ENCODE results near the gene E2F3. TPM values are rescaled to one million over a fixed set of nuclear protein-coding genes. Genes with fewer than 3 reads are reported as not detected.

Gene E2F3
- total and polyA plus RNA-seq, 10 of the 15 experiments (the other 5 are each of a cell fraction or from before 2014, with no cell fraction given), result 5.1 to 16.8 (median 10.6) TPM

DNA sequence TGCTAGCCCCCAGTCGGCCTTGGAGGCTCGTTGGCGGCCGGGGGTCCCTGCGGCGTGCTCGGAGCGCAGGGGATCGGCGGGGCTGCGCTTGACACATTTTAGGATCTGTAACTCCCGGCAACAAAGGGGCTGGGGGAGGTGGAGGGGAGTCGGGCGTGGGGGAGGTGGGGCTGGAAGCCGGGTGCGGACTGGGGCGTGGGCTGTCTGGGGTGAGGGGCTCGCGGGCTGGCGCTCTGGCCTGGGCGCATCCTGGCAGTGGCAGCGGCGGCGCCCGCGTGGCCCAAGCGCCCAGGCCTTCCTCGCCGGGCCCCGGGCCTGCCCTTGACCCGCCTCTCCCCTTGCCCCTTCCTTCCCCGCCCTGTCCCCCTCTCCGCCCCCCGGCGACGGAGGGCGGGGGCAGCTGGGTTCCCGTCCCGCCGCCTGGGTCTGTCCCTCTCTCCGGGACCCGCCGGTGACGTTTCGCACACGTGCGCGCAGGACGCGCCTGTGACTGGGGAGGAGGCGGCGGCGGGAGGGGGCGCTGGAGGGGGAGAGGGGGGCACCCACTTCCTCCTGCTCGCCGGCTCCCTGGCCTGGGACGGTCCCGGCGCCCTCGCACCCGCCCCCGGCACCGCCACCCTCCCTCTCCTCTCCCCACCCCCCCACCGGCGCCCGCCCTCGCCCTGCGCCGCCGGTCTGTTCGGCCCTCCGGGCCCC is 1.5 kb downstream of the E2F3 start (continued):
- TF ChIP-seq, protein P1, sequence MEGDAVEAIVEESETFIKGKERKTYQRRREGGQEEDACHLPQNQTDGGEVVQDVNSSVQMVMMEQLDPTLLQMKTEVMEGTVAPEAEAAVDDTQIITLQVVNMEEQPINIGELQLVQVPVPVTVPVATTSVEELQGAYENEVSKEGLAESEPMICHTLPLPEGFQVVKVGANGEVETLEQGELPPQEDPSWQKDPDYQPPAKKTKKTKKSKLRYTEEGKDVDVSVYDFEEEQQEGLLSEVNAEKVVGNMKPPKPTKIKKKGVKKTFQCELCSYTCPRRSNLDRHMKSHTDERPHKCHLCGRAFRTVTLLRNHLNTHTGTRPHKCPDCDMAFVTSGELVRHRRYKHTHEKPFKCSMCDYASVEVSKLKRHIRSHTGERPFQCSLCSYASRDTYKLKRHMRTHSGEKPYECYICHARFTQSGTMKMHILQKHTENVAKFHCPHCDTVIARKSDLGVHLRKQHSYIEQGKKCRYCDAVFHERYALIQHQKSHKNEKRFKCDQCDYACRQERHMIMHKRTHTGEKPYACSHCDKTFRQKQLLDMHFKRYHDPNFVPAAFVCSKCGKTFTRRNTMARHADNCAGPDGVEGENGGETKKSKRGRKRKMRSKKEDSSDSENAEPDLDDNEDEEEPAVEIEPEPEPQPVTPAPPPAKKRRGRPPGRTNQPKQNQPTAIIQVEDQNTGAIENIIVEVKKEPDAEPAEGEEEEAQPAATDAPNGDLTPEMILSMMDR (IDR thresholded peaks at IDR 0.05 in 2 of 3, conservative IDR thresholded peaks at IDR 0.05 in 1 of 3; ENCODE audit: control insufficient read depth in 2 of 3, extremely low read depth in 1 of 3, insufficient read depth in 1 of 3, low read depth in 3 of 3, low read length in 3 of 3), result no peak
- TF ChIP-seq NRF1 (conservative IDR thresholded peaks at IDR 0.05; ENCODE audit: low read depth, low read length) (no peak), BMI1 (IDR thresholded peaks at IDR 0.05; ENCODE audit: borderline replicate concordance) (no peak), CBFB (IDR thresholded peaks at IDR 0.05; ENCODE audit: low read depth) (no peak), PAX8 (IDR thresholded peaks at IDR 0.05) (no peak), ZSCAN29 (IDR thresholded peaks at IDR 0.05) (no peak), CBX3 (IDR thresholded peaks at IDR 0.05; ENCODE audit: borderline replicate concordance, low read depth) (no peak), CHD2 (IDR thresholded peaks at IDR 0.05; ENCODE audit: borderline replicate concordance, low read depth, low read length) (no peak), SMC3 (IDR thresholded peaks at IDR 0.05; ENCODE audit: borderline replicate concordance, low read length) (no peak), NR2C1 (IDR thresholded peaks at IDR 0.05) (no peak), FOS (IDR thresholded peaks at IDR 0.05; ENCODE audit: borderline replicate concordance, extremely low read depth, insufficient read length) (no peak), EP300 (IDR thresholded peaks at IDR 0.05; ENCODE audit: borderline replicate concordance in 1 of 2, control insufficient read depth in 1 of 2, low read depth in 2 of 2, low read length in 2 of 2) (no peak), RB1 (IDR thresholded peaks at IDR 0.05; ENCODE audit: borderline replicate concordance) (no peak)
- TF ChIP-seq, protein P2, sequence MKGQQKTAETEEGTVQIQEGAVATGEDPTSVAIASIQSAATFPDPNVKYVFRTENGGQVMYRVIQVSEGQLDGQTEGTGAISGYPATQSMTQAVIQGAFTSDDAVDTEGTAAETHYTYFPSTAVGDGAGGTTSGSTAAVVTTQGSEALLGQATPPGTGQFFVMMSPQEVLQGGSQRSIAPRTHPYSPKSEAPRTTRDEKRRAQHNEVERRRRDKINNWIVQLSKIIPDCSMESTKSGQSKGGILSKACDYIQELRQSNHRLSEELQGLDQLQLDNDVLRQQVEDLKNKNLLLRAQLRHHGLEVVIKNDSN (IDR thresholded peaks at IDR 0.05; ENCODE audit: borderline replicate concordance, extremely low read length, insufficient read depth, low read depth, low read length), result peak; percentile 84
- TF ChIP-seq, protein P3, sequence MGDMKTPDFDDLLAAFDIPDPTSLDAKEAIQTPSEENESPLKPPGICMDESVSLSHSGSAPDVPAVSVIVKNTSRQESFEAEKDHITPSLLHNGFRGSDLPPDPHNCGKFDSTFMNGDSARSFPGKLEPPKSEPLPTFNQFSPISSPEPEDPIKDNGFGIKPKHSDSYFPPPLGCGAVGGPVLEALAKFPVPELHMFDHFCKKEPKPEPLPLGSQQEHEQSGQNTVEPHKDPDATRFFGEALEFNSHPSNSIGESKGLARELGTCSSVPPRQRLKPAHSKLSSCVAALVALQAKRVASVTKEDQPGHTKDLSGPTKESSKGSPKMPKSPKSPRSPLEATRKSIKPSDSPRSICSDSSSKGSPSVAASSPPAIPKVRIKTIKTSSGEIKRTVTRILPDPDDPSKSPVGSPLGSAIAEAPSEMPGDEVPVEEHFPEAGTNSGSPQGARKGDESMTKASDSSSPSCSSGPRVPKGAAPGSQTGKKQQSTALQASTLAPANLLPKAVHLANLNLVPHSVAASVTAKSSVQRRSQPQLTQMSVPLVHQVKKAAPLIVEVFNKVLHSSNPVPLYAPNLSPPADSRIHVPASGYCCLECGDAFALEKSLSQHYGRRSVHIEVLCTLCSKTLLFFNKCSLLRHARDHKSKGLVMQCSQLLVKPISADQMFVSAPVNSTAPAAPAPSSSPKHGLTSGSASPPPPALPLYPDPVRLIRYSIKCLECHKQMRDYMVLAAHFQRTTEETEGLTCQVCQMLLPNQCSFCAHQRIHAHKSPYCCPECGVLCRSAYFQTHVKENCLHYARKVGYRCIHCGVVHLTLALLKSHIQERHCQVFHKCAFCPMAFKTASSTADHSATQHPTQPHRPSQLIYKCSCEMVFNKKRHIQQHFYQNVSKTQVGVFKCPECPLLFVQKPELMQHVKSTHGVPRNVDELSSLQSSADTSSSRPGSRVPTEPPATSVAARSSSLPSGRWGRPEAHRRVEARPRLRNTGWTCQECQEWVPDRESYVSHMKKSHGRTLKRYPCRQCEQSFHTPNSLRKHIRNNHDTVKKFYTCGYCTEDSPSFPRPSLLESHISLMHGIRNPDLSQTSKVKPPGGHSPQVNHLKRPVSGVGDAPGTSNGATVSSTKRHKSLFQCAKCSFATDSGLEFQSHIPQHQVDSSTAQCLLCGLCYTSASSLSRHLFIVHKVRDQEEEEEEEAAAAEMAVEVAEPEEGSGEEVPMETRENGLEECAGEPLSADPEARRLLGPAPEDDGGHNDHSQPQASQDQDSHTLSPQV (IDR thresholded peaks at IDR 0.05), result no peak
- TF ChIP-seq, protein P4, sequence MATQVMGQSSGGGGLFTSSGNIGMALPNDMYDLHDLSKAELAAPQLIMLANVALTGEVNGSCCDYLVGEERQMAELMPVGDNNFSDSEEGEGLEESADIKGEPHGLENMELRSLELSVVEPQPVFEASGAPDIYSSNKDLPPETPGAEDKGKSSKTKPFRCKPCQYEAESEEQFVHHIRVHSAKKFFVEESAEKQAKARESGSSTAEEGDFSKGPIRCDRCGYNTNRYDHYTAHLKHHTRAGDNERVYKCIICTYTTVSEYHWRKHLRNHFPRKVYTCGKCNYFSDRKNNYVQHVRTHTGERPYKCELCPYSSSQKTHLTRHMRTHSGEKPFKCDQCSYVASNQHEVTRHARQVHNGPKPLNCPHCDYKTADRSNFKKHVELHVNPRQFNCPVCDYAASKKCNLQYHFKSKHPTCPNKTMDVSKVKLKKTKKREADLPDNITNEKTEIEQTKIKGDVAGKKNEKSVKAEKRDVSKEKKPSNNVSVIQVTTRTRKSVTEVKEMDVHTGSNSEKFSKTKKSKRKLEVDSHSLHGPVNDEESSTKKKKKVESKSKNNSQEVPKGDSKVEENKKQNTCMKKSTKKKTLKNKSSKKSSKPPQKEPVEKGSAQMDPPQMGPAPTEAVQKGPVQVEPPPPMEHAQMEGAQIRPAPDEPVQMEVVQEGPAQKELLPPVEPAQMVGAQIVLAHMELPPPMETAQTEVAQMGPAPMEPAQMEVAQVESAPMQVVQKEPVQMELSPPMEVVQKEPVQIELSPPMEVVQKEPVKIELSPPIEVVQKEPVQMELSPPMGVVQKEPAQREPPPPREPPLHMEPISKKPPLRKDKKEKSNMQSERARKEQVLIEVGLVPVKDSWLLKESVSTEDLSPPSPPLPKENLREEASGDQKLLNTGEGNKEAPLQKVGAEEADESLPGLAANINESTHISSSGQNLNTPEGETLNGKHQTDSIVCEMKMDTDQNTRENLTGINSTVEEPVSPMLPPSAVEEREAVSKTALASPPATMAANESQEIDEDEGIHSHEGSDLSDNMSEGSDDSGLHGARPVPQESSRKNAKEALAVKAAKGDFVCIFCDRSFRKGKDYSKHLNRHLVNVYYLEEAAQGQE (IDR thresholded peaks at IDR 0.05; ENCODE audit: low read depth, low read length), result no peak
- TF ChIP-seq, protein P5, sequence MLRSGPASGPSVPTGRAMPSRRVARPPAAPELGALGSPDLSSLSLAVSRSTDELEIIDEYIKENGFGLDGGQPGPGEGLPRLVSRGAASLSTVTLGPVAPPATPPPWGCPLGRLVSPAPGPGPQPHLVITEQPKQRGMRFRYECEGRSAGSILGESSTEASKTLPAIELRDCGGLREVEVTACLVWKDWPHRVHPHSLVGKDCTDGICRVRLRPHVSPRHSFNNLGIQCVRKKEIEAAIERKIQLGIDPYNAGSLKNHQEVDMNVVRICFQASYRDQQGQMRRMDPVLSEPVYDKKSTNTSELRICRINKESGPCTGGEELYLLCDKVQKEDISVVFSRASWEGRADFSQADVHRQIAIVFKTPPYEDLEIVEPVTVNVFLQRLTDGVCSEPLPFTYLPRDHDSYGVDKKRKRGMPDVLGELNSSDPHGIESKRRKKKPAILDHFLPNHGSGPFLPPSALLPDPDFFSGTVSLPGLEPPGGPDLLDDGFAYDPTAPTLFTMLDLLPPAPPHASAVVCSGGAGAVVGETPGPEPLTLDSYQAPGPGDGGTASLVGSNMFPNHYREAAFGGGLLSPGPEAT (IDR thresholded peaks at IDR 0.05; ENCODE audit: low read depth), result no peak
